GM19193 (cell line): ENCODE measurements around the gene ADNP2.

Source experiments
- POLR2A ChIP-seq: IDR thresholded peaks from 4 replicates; pipeline ENCODE4 v1.6.1; 2011; ENCODE audit not compliant: insufficient read depth, insufficient read length; ENCODE audit errors: extremely low read depth

Gene ADNP2

GRCh38 chr18:80172056-80172455 is 63.0 kb downstream of the ADNP2 start:
- no peak for TF ChIP-seq POLR2A

DNA sequence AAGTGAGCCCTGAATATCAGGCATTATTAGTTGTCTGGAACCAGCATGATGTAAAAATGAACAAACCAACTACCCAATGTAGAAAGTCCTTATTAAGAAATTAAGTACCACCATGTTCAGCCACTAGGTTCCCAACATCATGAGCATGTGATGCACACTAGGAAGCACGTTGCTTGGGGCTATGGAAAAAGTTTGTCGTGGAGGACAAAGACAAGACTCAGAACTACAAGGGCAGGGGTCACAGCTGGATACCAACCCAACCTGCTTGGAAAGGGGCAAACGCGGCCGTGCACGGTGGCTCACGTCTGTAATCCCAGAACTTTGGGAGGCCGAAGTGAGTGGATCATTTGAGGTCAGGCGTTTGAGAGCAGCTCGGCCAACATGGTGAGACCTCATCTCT is 64.0 kb downstream of the ADNP2 start:
- TF ChIP-seq POLR2A: no peak

- TF ChIP-seq POLR2A: no peak
Observed at GRCh38 chr18:80175451-80176204, 66.6 kb downstream of the ADNP2 start.

DNA sequence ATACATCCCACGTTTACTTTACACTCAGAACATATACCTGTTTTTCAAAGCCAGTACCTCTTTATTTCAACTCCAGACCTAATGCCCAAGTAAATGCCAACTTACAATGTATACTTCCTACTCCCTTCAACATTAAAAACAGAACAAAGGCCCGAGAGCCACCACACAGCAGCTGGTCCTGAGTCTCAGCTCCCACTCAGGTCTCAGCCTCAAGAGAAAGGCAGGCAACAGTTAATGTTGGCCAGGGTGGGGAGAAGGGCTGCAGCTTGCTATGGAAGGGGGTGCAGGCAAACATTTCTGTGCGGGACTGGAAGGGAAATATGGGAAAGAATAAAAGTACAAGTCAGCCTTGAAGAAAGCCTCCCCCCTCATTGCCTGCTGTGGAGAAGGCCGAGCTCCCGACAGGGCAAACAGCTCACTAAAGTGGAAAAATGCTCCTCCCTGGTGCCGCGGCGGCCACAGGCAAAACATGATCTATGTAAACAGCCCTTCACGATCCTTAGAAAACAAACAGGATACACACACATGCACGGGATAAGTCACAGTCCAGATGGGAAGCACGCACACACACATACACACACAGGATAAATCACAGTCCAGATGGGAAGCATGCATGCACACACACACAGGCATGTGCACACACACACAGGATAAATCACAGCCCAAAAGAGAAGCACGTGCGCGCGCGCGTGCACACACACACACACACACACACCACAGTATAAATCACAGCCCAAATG is 67.4 kb downstream of the ADNP2 start:
- no peak for TF ChIP-seq POLR2A

GRCh38 chr18:80177128-80177527 is 68.1 kb downstream of the ADNP2 start:
- TF ChIP-seq POLR2A: no peak

DNA sequence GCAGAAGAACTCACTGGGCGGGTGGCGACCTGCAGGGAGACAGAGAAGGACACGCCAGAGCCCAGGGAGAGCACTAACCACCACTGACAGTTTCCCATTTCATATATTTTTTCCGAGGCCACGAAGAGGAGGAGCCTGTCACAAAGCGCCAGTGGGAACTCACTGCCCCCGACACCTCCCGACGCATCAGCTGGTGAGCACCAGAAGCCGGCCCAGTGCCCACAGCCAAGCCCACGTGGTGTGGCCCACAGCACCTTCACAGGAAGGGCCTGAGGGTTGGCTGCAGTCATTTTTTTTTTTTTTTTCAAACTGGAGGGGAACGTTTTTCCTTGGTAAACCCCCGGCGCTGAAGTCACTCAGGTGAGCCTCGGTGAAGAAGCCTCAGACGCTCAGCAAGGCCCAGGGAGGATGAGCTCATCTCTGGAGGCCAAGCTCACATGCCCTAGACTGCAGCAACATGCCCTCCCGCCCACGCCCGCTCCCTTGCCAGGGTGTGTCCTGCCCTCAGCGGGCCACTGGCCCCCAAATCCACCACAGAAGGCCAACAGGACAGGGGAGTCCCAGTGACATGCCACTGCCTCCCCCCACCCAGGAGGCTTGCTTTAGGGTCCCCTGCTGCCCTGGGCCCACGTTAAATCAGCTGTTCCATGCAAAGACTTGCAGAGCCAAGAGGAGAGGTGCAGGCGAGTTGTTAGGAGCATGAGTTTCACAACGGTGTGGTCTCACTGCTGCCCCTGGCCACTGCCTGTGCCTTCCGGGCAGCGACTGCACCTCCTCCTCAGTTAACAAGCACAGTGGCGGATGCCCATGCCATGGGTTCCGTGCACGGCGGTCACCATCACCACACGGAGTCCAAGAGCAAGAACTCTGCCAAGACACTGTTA is 70.1 kb downstream of the ADNP2 start:
- no peak for TF ChIP-seq POLR2A

- TF ChIP-seq POLR2A: no peak
Observed at GRCh38 chr18:80179857-80180558, 70.9 kb downstream of the ADNP2 start.

GRCh38 chr18:80180778-80181564 is 71.9 kb downstream of the ADNP2 start:
- TF ChIP-seq POLR2A: no peak

DNA sequence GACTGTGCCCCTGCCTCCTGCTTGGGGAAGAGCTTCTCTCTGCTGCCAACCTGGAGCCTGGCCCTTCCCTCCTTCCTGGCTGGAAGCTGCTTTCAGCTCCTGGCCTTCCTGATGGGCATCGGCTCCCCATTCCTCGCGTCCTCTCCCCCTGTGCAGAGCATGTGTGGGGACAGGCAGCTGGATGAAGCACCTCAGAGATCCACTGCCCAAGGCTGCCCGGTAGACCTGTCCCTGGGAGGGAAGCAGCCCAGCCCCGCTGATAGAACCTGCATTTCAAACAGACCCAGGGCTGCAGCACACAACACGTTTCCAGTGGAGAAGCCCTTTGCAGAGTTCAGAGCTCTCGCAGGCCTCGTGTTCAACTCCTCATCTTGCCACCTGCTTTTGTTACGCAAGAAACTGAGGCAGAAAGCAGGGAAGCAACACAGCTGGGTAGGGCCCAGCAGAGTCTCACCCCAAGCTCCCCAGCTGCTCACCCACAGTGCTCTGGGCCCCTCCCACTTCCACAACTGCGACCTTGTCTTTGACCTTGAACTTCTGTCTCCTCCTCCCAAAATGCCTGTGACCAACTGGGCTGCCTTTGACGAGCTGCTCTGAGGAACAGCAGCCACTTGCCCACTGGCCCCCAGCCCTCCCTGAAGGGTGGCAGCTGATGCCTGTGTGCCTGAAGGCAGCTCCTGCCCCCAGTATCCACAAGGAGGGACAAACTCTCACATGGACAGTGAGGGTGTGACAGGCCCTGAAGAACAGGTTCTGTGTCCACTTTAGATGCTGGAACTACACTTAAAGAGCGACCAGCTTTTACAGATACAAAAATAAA is 72.8 kb downstream of the ADNP2 start:
- no peak for TF ChIP-seq POLR2A

GRCh38 chr18:80182855-80183254 is 73.8 kb downstream of the ADNP2 start:
- no peak for TF ChIP-seq POLR2A

DNA sequence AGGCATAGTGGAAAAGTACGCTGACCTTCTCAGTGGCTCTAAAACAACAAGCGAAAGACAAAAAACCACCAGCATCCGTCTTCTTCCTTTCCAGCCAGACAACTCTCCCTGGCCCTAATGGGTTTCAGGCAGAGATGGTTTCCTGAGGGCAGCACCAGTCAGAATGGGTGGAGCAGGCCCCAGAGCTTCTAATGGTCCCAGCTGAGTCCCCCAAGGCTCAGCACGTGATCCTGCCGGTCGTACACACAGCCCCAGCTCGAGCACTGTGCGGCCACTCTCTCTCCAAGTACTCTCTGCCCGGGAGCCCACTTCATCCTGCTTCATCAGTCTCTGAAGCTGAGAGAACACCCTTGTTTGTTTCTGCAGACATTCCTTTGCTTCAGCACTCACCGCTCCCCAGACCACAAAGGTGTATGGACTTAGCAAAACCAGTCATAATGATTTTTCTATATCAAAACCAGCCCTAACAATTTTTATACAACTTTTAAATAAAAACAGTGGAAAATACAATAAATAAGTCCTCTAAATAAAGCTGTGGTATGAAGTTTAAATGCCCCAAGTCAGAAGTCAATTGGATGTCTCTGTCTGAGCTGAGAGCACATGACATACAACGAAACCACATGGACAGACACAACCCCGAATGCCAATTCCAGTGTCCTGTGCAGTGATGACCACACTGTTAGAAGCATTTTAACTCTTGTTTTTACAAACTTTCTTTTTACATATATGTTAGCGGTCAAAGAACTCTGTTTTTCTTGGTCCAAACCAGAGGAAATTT is 74.4 kb downstream of the ADNP2 start:
- no peak for TF ChIP-seq POLR2A

GRCh38 chr18:80184243-80184772 is 75.2 kb downstream of the ADNP2 start:
- no peak for TF ChIP-seq POLR2A
